NB4 (cell line): ENCODE data around the gene CHST11.
A peak's percentile ranks its signal among the peaks of the same experiment; 100 is the strongest.

Experiments
- DNase-seq: peaks from one replicate; pipeline ENCODE4 v3.0.0; 2010; ENCODE audit warnings: low read depth
- H3K4me3 ChIP-seq: one replicate; pipeline ENCODE4 v1.5.1; 2011; ENCODE audit warnings: mild to moderate bottlenecking, low read depth, low read length, moderate library complexity
- MYC ChIP-seq: IDR thresholded peaks from 2 replicates; pipeline ENCODE4 v1.6.1; 2011; ENCODE audit warnings: low read depth, low read length
- POLR2A ChIP-seq: IDR thresholded peaks from 2 replicates; pipeline ENCODE4 v1.6.1; 2011; ENCODE audit warnings: mild to moderate bottlenecking; ENCODE audit not compliant: insufficient read length; ENCODE audit errors: extremely low read depth
- TF ChIP-seq, protein P1 (sequence below): IDR thresholded peaks from 2 replicates; pipeline ENCODE4 v1.6.1; 2011; ENCODE audit warnings: low read depth, low read length
- TF ChIP-seq, protein P2 (sequence below): IDR thresholded peaks from one replicate; pipeline ENCODE4 v1.5.1; 2012; ENCODE audit warnings: low read depth, low read length

CHST11 gene

GRCh38 chr12:104685366-104685765 lies 228.6 kb downstream of the CHST11 start:
- H3K4me3 ChIP-seq, result no peak overlapping the region
- no peak for DNase-seq
- TF ChIP-seq, protein P1, sequence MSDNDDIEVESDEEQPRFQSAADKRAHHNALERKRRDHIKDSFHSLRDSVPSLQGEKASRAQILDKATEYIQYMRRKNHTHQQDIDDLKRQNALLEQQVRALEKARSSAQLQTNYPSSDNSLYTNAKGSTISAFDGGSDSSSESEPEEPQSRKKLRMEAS, result no peak
- TF ChIP-seq, protein P2, sequence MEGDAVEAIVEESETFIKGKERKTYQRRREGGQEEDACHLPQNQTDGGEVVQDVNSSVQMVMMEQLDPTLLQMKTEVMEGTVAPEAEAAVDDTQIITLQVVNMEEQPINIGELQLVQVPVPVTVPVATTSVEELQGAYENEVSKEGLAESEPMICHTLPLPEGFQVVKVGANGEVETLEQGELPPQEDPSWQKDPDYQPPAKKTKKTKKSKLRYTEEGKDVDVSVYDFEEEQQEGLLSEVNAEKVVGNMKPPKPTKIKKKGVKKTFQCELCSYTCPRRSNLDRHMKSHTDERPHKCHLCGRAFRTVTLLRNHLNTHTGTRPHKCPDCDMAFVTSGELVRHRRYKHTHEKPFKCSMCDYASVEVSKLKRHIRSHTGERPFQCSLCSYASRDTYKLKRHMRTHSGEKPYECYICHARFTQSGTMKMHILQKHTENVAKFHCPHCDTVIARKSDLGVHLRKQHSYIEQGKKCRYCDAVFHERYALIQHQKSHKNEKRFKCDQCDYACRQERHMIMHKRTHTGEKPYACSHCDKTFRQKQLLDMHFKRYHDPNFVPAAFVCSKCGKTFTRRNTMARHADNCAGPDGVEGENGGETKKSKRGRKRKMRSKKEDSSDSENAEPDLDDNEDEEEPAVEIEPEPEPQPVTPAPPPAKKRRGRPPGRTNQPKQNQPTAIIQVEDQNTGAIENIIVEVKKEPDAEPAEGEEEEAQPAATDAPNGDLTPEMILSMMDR, result no peak
- TF ChIP-seq MYC, result no peak
- no peak for TF ChIP-seq POLR2A

DNA sequence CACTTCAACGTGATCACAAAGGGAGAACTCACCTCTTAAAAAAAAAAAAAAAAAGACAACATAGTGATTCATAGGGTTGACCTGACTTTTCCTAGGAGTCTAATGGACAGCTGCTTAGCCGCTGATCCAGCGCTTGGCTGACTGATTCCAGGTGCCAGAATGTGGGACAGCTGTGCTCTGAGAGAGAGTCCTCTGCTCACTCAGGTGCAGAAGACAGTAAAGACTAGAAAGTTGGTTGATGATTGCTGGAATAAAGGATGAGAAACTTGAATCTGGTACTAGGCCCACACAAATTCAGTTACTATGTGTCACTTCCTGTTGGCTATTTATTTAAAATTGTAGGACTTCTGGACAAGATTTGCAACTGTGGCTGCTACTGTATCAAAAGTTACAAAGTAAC lies 229.4 kb downstream of the CHST11 start:
- DNase-seq, result peak; percentile 53
- H3K4me3 ChIP-seq, result no peak overlapping the region
- no peak for TF ChIP-seq MYC
- TF ChIP-seq POLR2A, result no peak
- TF ChIP-seq, protein P1, result no peak
- TF ChIP-seq, protein P2, result no peak

DNA sequence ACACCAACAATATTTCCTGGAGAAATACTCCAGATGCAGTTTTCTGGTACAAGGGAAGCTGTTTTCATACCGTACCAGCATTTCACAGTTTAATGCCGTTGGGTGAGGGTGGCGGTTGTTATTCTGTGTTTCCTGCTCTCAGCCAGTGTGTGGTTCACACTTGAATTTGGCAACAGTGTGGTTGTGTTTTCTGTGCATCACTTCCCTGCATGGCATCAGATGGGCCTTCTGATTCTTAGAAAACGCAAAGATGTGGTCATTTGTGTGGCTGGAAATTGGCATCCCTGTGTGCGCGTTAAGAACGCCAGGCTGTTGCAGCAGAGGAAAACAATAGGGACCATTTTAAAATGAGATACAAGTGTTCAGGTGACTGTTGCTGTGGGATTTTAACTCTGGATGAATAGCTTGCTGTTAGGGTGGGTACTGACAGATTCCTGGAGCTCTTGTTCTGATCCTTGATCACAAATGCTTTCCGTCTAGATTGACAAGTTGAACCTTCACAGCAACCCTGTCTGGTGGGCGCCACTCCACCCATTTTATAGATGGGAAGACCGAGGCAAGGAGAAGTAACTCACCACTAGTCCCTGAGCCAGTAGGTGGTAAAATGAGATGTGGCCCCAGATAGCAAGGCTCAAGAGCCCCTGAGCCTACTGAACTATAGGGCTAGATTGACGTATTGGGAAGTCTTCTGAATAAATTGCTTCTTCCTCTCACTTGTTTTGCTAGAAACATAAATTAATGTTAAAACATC lies 231.2 kb downstream of the CHST11 start:
- no peak overlapping the region for H3K4me3 ChIP-seq
- DNase-seq, result peak; percentile 96
- TF ChIP-seq, protein P2, result no peak
- peak; percentile 65 for TF ChIP-seq MYC
- TF ChIP-seq, protein P1, result peak; percentile 54
- TF ChIP-seq POLR2A, result no peak

GRCh38 chr12:104689635-104690034 lies 232.9 kb downstream of the CHST11 start:
- TF ChIP-seq POLR2A, result no peak
- no peak for TF ChIP-seq MYC
- TF ChIP-seq, protein P2, result no peak
- TF ChIP-seq, protein P1, result no peak
- peak; percentile 88 for DNase-seq
- H3K4me3 ChIP-seq, result no peak overlapping the region

DNA sequence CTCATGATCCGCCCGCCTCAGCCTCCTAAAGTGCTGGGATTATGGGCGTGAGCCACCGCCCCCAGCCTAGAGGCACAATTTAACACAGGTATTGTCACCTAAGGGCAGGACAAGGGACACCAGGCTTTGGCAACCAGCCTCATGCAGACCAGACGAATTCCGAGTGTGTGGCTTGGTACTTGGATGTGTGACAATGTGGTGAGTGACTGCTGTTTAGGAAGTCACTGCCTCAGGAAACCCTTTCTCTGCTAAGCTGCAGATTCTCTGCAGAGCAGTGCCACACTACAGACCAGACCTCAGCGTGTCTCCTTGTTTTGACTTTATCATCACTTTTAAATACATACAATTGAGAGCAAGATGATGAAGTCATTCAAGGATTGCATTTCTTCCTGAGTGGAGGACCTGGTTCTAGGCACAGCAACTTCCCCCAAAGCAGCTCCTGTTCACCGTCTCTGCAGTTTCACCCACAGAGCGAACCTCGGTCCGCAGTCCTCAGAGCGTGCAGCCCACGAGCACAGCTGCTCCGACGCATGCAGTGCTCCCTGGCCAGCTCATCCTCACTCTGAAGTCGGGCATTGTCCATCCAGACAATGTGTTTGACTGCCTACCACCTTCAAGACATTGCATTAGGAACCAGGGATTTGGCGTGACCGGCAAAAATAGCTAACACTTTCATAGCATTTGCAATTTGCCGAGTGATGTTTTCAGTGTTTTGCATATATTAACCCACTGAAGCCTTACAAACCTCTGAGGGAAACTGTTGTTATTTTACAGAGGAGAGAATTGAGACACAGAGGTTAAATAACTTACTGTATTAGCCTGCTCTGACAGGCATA lies 235.2 kb downstream of the CHST11 start:
- TF ChIP-seq POLR2A, result no peak
- TF ChIP-seq, protein P2, result no peak
- no peak for TF ChIP-seq MYC
- TF ChIP-seq, protein P1, result no peak
- no peak for DNase-seq
- no peak overlapping the region for H3K4me3 ChIP-seq
